GM19324 (cell line): Measurements from ENCODE around the gene LAMP1.
"Not testable (repeated sequence)": the region's sequence is repeated elsewhere in the genome, so short reads cannot be mapped to it uniquely, and the experiment has no call there.

Source experiments
- ATAC-seq: cut with Tn5 transposase; IDR thresholded peaks from one replicate; pipeline ENCODE4 v1.9.1; 2021; ENCODE audit warnings: mild to moderate bottlenecking, moderate library complexity; ENCODE audit not compliant: unreplicated experiment, low FRiP score

The LAMP1 gene

GRCh38 chr13:113371701-113372100 lies 74.7 kb downstream of the LAMP1 start:
- not testable (repeated sequence) for ATAC-seq
